Fibroblast of lung (primary cell): Measurements from ENCODE around the gene CALHM3. TPM values are rescaled to one million over a fixed set of nuclear protein-coding genes. Genes with fewer than 3 reads are reported as not detected.
A peak's percentile ranks its signal among the peaks of the same experiment; 100 is the strongest.

ENCODE experiments used
- DNase-seq, 2 donors: peaks; one replicate each; pipeline versions ENCODE4 v3.0.0 to v3.0.0-alpha.2; 2010; ENCODE audit warnings: low read depth in 2 of 2
- H2AFZ ChIP-seq: 2 replicates; pipeline ENCODE4 v1.5.1; 2012; ENCODE audit warnings: low read length, control low read depth, inconsistent platforms
- H3K27ac ChIP-seq: 2 replicates; pipeline ENCODE4 v1.5.1; 2011; ENCODE audit warnings: low read length, control low read depth; ENCODE audit not compliant: insufficient read depth
- H3K27me3 ChIP-seq: 2 replicates; pipeline ENCODE4 v1.5.1; 2011; ENCODE audit warnings: mild to moderate bottlenecking, low read length; ENCODE audit not compliant: control insufficient read depth, insufficient read depth
- H3K36me3 ChIP-seq: 2 replicates; pipeline ENCODE4 v1.5.1; 2011; ENCODE audit warnings: low read length; ENCODE audit not compliant: control insufficient read depth, insufficient read depth
- H3K4me1 ChIP-seq: 2 replicates; pipeline ENCODE4 v1.5.1; 2011; ENCODE audit warnings: low read length; ENCODE audit not compliant: control insufficient read depth, insufficient read depth; ENCODE audit errors: extremely low read depth
- H3K4me2 ChIP-seq: 2 replicates; pipeline ENCODE4 v1.5.1; 2011; ENCODE audit warnings: low read length, control low read depth; ENCODE audit not compliant: insufficient read depth; ENCODE audit errors: extremely low read depth
- H3K4me3 ChIP-seq, 4 experiments: fragments of 200-600 bp in 1 of 4; sonication (generic) in 1 of 4; replicated peaks in 1 of 4; 2 replicates each; pipeline ENCODE4 v1.5.1; 2011 to 2016; ENCODE audit warnings: low read length in 4 of 4, low read depth in 3 of 4, mild to moderate bottlenecking in 3 of 4, control low read depth in 2 of 4, inconsistent platforms in 1 of 4, mixed read lengths in 1 of 4; ENCODE audit not compliant: insufficient read depth in 1 of 4; ENCODE audit errors: control extremely low read depth in 1 of 4
- H3K79me2 ChIP-seq: 2 replicates; pipeline ENCODE4 v1.5.1; 2012; ENCODE audit warnings: mild to moderate bottlenecking, low read length, inconsistent platforms; ENCODE audit not compliant: control insufficient read depth, insufficient read depth
- H3K9ac ChIP-seq: 2 replicates; pipeline ENCODE4 v1.5.1; 2011; ENCODE audit warnings: mild to moderate bottlenecking, low read length, control low read depth; ENCODE audit not compliant: insufficient read depth
- H3K9me3 ChIP-seq: 2 replicates; pipeline ENCODE4 v1.5.1; 2012; ENCODE audit warnings: low read depth, low read length; ENCODE audit not compliant: control insufficient read depth, insufficient read depth
- H4K20me1 ChIP-seq: 2 replicates; pipeline ENCODE4 v1.5.1; 2011; ENCODE audit warnings: low read length; ENCODE audit not compliant: control insufficient read depth, insufficient read depth; ENCODE audit errors: extremely low read depth
- EZH2 ChIP-seq: IDR thresholded peaks from 2 replicates; pipeline ENCODE4 v1.5.1; 2012; ENCODE audit warnings: low read length, control low read depth, mild to moderate bottlenecking; ENCODE audit errors: missing control alignments
- polyA plus RNA-seq, 2 donors: library from polyadenylated mRNA; depleted of rRNA in 1 of 2; stranded (reverse) in 1 of 2; unstranded in 1 of 2; fragments of >200 nt; gene quantifications; 2 replicates each; pipeline ENCODE4 v1.2.1, GENCODE V29; 2011 to 2012; ENCODE audit warnings: missing spikeins in 1 of 2
- total RNA-seq: library from RNA; depleted of rRNA; stranded (reverse); fragments of >200 nt; gene quantifications from 2 replicates; pipeline ENCODE4 v1.2.1, GENCODE V29; 2014
- TF ChIP-seq, protein P1 (sequence below), 2 donors: IDR thresholded peaks in 1 of 2; conservative IDR thresholded peaks in 1 of 2; 1 replicate in 1 of 2; 2 replicates in 1 of 2; pipeline ENCODE4 v1.5.1; 2011 to 2012; ENCODE audit warnings: low read length in 2 of 2, control low read depth in 1 of 2, inconsistent platforms in 1 of 2, low read depth in 1 of 2, mild to moderate bottlenecking in 1 of 2

Gene CALHM3
- total and polyA plus RNA-seq, 2 donors (not counting 1 experiment from before 2014, with no cell fraction given): not detected

DNA sequence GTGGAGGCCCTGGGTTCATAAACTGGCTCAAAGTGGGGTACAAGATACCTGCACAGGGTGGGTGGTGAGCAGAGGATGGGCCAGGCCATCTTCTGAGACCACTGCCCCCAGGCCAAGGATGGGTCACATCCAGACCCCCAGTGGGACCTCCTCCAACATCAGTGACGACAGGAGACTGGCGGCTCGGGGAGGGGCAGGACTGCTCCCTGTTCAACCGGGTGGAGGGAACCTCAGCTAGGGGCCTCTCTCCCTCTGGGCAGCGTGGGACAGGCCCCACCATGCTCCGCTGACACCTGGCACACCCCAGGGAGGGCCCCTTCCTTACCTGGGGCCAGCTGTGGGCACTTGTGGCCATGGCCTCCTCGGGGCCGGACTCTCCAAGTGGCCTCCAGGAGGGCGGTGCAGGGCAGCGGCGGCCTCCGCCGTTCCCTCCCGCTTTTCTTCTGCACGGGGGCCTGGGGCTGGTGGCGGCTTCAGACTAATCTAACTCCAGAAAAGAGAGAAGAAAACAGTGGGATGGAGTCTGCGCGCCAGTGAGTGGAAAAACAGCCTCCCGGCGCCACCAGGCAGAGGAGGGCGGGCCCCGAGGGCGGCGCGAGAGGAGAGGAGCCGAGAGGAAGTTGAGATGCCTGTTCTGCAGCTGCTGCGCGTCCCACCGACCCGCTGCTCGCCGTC, 27.1 kb downstream of the CALHM3 start, which contains the start of gene CALHM2:
TSS of gene CALHM2 (minus strand) at position 540 of the 675 bp plus-strand sequence. CDS start 2,429 bp downstream, outside the sequence.
- H3K27ac ChIP-seq: peak within 1 kb of the TSS; percentile 78
- peaks cover 29% of the 10 kb centered on the region for H3K79me2 ChIP-seq
- peaks cover 26% of the 10 kb centered on the region for H3K4me1 ChIP-seq
- peaks cover 23% of the 10 kb centered on the region for H3K36me3 ChIP-seq
- no peaks in the 10 kb centered on the region for H3K9me3 ChIP-seq
- H3K27me3 ChIP-seq: no peaks in the 10 kb centered on the region
- peak within 1 kb of the TSS; percentile 83 for H2AFZ ChIP-seq
- peak within 1 kb of the TSS; percentile 84 for H3K9ac ChIP-seq
- H4K20me1 ChIP-seq: no peaks in the 10 kb centered on the region
- H3K4me2 ChIP-seq: peak within 1 kb of the TSS; percentile 70
- peak within 1 kb of the TSS; percentile 62 to 90 (median 64) for H3K4me3 ChIP-seq
- TF ChIP-seq, protein P1, sequence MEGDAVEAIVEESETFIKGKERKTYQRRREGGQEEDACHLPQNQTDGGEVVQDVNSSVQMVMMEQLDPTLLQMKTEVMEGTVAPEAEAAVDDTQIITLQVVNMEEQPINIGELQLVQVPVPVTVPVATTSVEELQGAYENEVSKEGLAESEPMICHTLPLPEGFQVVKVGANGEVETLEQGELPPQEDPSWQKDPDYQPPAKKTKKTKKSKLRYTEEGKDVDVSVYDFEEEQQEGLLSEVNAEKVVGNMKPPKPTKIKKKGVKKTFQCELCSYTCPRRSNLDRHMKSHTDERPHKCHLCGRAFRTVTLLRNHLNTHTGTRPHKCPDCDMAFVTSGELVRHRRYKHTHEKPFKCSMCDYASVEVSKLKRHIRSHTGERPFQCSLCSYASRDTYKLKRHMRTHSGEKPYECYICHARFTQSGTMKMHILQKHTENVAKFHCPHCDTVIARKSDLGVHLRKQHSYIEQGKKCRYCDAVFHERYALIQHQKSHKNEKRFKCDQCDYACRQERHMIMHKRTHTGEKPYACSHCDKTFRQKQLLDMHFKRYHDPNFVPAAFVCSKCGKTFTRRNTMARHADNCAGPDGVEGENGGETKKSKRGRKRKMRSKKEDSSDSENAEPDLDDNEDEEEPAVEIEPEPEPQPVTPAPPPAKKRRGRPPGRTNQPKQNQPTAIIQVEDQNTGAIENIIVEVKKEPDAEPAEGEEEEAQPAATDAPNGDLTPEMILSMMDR (conservative IDR thresholded peaks at IDR 0.05 in 1 of 2, IDR thresholded peaks at IDR 0.05 in 1 of 2; ENCODE audit: low read depth in 1 of 2, low read length in 2 of 2): no peak
- TF ChIP-seq EZH2: no peak
- DNase-seq: peak; percentile 47 to 52

DNA sequence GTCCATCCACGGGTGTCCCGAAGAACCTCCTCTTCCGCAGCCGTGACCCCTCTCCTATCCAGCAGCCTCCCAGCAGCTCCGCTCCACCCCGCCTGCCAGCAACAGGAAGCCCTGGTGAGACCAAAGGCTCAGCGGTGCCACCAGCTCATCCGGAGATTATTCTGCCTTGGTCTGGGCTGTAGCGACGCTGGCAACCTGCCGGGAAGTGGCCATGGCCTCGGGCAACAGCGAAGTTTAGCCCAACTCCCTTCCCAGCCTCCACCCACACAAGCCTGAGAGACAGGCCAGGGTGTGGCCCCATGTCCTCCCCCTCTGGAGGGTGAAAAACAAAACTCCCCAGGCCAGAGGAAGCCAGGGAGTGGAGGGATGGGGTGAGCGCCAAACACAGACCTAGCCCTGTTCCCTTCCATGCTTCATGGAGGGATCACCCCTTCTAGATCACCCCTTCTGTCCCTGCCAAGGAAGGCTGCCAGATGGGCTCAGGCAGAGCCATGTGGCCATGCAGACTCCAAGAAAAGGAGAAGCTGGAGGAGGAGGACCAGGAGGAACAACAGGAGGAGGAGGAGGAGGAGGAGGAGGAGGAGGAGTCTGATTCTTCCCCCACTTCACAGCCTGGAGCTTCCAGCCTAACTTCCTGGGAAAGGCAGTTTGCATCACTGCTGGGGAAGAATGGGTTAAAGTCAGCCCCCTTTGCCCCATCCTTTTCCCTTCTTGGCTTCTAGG, 27.8 kb downstream of the CALHM3 start:
- peak overlapping the region; percentile 70 for H3K4me2 ChIP-seq
- peak overlapping the region; percentile 84 for H3K9ac ChIP-seq
- no peaks in the 10 kb centered on the region for H4K20me1 ChIP-seq
- H3K4me3 ChIP-seq: peak overlapping the region; percentile 62 to 90 (median 64)
- H3K27ac ChIP-seq: peak overlapping the region; percentile 78
- H3K9me3 ChIP-seq: no peaks in the 10 kb centered on the region
- peaks cover 25% of the 10 kb centered on the region for H3K36me3 ChIP-seq
- TF ChIP-seq, protein P1 (conservative IDR thresholded peaks at IDR 0.05 in 1 of 2, IDR thresholded peaks at IDR 0.05 in 1 of 2; ENCODE audit: low read depth in 1 of 2, low read length in 2 of 2): no peak
- no peak for TF ChIP-seq EZH2
- H3K79me2 ChIP-seq: peaks cover 32% of the 10 kb centered on the region
- peaks cover 31% of the 10 kb centered on the region for H3K4me1 ChIP-seq
- no peak overlapping the region for H2AFZ ChIP-seq
- H3K27me3 ChIP-seq: no peaks in the 10 kb centered on the region
- DNase-seq: peak; percentile 5 to 28

DNA sequence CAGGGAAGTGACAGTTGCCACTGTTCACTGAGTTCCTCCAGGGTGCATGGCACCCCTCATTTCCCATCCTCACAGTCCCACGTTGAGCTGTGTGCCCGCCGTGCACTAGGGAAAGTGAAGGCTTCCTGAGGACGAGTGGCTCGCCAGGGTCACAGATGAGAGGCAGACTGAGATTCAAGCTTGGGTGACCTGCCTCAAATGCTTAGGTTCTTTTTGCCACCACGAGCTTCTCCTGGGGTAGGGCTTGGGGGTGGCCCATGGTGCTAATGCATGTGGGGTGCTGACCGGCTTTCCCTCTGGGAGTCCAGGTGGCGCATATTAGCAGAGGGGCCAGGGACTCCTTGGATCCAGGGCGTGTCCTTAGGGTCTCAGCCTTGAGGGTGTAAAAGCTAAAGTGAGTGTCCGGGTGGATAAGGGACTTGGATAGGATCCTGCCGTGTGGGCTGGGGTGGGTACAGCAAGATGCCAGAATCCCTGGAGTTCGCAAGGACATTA, 28.8 kb downstream of the CALHM3 start:
- Histone ChIP-seq H2AFZ (no peak overlapping the region), H3K9ac (peak overlapping the region; percentile 84), H3K9me3 (no peaks in the 10 kb centered on the region), H4K20me1 (no peaks in the 10 kb centered on the region), H3K4me3 (peak overlapping the region; percentile 62 to 90 (median 64)), H3K36me3 (peaks cover 30% of the 10 kb centered on the region), H3K27me3 (no peaks in the 10 kb centered on the region), H3K79me2 (peaks cover 32% of the 10 kb centered on the region), H3K4me2 (peak overlapping the region; percentile 70), H3K27ac (peak overlapping the region; percentile 78), H3K4me1 (peaks cover 39% of the 10 kb centered on the region)
- no peak for DNase-seq
- no peak for TF ChIP-seq EZH2
- TF ChIP-seq, protein P1 (conservative IDR thresholded peaks at IDR 0.05 in 1 of 2, IDR thresholded peaks at IDR 0.05 in 1 of 2; ENCODE audit: low read depth in 1 of 2, low read length in 2 of 2): no peak
